GM18951 (cell line): Measurements from ENCODE around the gene ARHGDIG.
"Not testable (repeated sequence)": the region's sequence is repeated elsewhere in the genome, so short reads cannot be mapped to it uniquely, and the experiment has no call there.

ENCODE experiments used
- POLR2A ChIP-seq: IDR thresholded peaks from 4 replicates; pipeline ENCODE4 v1.6.1; 2011; ENCODE audit warnings: mild to moderate bottlenecking; ENCODE audit not compliant: insufficient read length, insufficient read depth; ENCODE audit errors: extremely low read depth
- in situ Hi-C: fragments of 300-500 bp; cut with MboI; formaldehyde crosslinking; loops from one replicate; pipeline ENCODE4 v1.12.0; 2022; ENCODE audit warnings: low sequenced_read_pairs, mixed read lengths, inconsistent platforms; ENCODE audit not compliant: unreplicated experiment

ARHGDIG gene

GRCh38 chr16:255183-255582 lies 25.2 kb upstream of the ARHGDIG start:
- in situ Hi-C loops: no loop called here

DNA sequence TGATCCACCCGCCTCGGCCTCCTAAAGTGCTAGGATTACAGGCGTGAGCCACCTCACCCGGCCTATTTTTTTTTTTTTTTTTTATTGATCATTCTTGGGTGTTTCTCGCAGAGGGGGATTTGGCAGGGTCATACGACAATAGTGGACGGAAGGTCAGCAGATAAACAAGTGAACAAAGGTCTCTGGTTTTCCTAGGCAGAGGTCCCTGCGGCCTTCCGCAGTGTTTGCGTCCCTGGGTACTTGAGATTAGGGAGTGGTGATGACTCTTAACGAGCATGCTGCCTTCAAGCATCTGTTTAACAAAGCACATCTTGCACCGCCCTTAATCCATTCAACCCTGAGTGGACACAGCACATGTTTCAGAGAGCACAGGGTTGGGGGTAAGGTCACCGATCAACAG lies 22.3 kb upstream of the ARHGDIG start:
- in situ Hi-C loops: not testable (repeated sequence)

More at GRCh38 chr16:255183-255582, 25.2 kb upstream of the ARHGDIG start:
- no peak for TF ChIP-seq POLR2A

- no peak for TF ChIP-seq POLR2A
- in situ Hi-C loops: no loop called here
These were observed 21.2 kb upstream of the ARHGDIG start for GRCh38 chr16:259226-259625.

- in situ Hi-C loops: no loop called here
- no peak for TF ChIP-seq POLR2A
These were observed 20.6 kb upstream of the ARHGDIG start for GRCh38 chr16:259814-260253.

DNA sequence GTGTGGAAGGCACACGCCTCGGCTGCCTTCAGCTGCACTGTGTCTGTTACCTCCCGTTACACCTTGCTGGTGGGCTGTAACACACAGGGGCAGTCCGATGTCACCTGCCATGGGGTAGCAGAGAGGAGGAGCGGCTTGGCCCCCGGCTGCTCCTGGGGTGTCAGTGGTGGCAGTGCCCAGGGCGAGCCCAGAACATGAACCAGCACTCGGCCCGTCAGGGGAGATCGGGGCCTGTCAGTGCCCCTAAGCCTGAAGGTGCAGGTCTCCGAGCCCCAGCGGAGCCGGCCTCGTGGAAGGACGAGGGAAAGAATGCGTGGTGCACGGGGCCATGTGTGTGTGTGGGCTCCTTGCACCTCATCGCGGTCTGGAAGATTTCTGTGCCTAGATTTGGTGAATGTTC lies 20.1 kb upstream of the ARHGDIG start:
- no peak for TF ChIP-seq POLR2A

GRCh38 chr16:261031-261691 lies 19.2 kb upstream of the ARHGDIG start:
- no peak for TF ChIP-seq POLR2A
- in situ Hi-C loops: no loop called here

More for the DNA sequence above, 20.1 kb upstream of the ARHGDIG start:
- in situ Hi-C loops: no loop called here

- in situ Hi-C loops: no loop called here
- no peak for TF ChIP-seq POLR2A
These were observed 18.2 kb upstream of the ARHGDIG start for GRCh38 chr16:262121-262745.

- no peak for TF ChIP-seq POLR2A
- in situ Hi-C loops: no loop called here
These were observed 17.1 kb upstream of the ARHGDIG start for GRCh38 chr16:263182-263774.

- no peak for TF ChIP-seq POLR2A
- in situ Hi-C loops: no loop called here
These were observed 16.4 kb upstream of the ARHGDIG start for GRCh38 chr16:263944-264343.

GRCh38 chr16:264440-264951 lies 15.9 kb upstream of the ARHGDIG start:
- no peak for TF ChIP-seq POLR2A
- in situ Hi-C loops: no loop called here

DNA sequence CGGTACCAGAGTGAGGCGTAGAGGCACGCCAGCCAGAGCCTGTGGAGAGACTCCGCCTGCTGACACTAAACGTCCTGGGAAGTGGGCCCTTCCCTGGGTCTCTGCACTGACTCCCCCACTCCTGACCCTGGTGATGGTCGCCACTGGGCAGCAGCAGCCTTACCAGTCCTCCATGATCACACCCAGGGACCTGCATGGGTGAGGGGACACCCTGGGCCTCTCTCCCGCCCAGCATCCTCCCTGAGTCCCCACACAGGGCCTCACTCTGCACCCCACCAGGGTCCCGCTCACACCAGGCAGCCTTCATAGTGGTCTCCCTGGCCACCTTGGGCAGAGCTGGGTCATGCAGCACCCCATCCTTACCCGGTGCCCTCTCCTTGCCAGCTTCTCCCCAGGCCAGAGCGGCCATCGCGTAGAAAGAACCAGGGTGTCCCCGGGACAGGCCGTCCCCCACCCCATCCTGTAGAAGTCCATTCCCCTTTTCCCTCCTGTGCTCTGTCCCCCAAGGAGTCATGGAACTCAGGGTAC lies 15.3 kb upstream of the ARHGDIG start:
- no peak for TF ChIP-seq POLR2A
- in situ Hi-C loops: no loop called here

GRCh38 chr16:265711-266110 lies 14.7 kb upstream of the ARHGDIG start:
- in situ Hi-C loops: no loop called here
- no peak for TF ChIP-seq POLR2A

GRCh38 chr16:266258-267164 lies 13.9 kb upstream of the ARHGDIG start:
- in situ Hi-C loops: no loop called here
- no peak for TF ChIP-seq POLR2A

GRCh38 chr16:267562-267961 lies 12.8 kb upstream of the ARHGDIG start:
- in situ Hi-C loops: not testable (repeated sequence)
